ENCODE measurements around the gene WWP2.
"Not testable (repeated sequence)": the region's sequence is repeated elsewhere in the genome, so short reads cannot be mapped to it uniquely, and the experiment has no call there.

WWP2 gene

DNA sequence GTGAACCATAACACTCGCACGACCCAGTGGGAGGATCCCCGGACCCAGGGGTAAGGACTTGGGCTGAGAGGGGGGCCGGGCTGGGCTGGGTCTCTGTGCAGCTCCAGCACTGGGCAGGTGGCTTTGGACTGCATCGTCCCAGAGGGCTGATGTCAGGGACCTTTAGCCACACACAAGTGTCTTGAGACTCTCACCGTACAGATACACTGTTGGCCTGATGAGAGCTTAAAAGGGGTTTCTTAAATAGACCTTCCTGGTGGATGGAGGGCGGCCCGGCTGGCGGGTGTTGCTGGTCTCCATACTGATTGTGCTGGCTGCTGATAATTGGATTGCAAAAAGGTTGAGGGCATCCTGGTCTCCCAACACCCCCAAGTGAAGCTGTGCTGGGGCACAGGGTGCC, 167.3 kb downstream of the WWP2 start:
- DNase-seq, result no peak

DNA sequence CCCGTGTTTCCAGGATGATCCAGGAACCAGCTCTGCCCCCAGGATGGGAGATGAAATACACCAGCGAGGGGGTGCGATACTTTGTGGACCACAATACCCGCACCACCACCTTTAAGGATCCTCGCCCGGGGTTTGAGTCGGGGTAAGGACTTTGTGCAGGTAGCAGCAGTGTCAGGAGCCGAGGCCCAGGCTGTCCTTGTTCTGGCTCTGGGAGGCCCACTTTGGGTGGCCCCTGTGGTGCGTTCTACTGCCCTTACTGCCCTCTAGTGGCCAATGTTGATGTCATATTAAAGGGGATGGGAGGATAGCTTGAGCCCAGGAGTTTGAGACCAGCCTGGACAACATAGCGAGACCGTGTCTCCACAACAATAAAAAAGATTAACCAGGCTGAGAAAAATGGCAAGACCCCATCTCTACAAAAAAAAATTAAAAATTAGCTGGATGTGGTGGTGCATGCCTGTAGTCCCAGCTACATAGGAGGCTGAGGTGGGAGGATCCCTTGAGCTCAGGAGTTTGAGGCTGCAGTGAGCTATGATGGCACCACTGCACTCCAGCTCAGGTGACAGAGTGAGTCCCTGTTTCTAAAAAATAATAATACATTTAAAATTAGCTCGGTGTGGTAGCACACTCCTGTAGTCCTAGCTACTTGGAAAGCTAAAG, 168.1 kb downstream of the WWP2 start:
- no peak for DNase-seq

DNA sequence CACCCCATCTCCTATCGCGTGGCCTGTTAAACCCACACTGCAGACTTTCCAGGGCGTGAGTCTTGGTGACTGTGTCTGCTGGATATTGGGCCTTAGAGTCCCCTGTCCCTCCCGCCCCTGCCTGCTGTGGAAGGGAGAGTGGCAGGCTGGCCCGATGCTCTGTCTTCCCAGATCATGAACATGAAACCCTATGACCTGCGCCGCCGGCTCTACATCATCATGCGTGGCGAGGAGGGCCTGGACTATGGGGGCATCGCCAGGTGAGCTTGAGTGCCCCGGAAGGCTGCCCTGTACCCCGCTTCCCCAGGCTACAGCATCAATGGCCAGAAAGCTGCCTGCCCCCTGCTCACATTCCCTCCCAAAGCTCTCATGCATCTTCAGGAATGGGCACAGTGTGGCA, 169.5 kb downstream of the WWP2 start:
- DNase-seq, result no peak

DNA sequence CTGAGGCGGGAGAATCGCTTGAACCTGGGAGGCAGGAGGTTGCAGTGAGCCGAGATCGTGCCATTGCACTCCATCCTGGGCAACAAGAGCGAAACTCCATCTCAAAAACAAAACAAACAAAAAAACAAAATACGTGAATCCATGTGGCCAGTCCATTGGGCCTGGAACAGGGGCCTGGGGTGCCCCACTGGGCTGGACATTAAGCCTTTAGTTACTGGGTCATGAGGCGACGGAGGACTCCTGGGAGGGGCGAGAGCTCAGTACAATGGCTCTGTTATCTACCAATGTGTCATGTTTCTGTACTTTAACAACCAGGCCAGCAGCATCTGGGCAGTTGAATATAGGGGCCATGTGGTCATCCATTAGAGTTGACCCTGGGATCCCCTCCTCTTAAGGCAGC, 170.1 kb downstream of the WWP2 start:
- DNase-seq, result no peak

DNA sequence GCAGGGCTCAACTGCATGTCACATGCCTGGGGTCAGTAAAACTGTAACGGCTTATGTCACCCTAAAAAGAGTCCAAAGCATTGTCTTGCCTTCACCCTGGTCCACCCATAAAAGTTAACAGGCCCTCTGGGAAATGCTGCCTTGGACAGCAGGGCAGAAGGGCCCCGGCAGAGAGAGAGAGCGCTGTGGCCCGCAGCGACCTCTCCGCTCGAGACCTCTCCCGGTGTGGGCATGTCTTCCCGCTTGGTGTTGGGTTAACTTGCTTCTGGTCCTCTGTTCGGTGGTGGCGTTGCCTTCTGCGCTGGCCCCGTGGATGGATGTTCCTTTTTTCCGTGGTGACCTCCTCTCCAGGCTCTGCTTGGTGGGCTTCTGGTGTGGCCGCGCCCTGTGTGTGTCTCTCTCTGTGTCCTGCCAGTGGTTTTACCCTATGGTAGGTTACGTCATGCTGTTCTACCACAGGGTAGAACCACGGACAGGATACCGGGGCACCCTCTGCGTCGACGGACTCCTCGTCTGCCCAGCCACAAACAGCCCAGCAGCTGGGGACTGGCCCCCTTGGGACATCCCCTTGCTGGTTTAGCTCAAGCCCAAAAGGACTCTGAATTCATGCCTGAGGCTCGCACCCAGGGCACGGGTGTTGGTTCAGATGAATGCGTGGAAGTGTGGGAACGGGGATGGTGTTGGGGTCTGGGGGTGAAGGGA, 170.7 kb downstream of the WWP2 start:
- no peak for DNase-seq

DNA sequence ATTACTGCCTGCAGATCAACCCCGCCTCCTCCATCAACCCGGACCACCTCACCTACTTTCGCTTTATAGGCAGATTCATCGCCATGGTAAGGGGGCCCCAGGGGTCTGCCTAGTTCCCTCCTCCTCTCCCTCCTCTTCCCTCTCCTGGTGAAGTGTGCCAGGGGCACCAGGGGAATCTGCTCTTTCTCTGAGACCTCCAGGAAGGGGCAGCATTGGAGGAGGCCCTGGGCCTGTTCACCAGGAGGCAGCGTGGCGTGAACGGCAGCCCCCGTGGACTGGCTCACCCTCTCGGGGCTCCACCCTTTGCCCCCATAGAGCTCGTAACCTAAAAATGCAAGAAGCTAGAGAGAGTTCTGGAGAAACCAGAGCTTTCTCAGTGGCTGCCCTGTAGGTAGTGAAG, 171.9 kb downstream of the WWP2 start:
- no peak for DNase-seq

DNA sequence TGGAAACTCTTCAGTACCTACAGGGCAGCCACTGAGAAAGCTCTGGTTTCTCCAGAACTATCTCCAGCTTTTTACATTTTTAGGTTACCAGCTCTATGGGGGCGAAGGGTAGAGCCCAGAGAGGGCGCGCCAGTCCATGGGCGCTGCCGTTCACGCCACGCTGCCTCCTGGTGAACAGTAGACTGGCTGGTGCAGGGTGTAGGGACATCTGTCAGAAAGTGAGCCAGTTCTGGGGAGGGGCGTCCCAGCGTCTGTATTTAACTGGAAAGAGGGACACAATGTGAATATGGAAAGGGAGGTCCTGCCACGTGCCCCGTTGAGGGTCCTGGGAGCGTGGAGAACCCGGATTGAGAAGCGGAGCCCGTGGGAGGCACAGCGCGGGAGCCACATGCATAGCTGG, 172.6 kb downstream of the WWP2 start:
- no peak for DNase-seq

DNA sequence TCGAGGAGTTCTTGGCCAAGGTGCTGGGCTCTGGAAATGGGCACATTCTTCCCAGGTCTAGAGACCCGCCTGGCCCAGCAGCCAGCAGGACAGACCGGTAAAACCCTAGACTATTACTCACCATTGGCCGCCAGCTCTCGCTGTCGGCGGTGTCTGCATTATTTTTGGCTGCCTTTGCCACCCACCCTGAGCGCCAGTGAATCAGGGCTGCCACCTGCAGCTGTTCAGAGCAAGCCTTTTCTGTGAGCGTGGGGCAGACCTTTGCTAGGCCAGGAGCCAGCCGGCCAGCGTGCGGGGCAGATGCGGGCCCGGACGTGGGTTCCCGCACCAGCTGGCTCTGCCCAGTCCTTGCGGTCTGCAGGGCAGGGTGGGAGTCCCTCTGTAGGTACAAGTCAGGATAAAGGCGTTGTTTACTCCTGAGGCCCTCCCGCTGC, 173.2 kb downstream of the WWP2 start:
- DNase-seq, result no peak

DNA sequence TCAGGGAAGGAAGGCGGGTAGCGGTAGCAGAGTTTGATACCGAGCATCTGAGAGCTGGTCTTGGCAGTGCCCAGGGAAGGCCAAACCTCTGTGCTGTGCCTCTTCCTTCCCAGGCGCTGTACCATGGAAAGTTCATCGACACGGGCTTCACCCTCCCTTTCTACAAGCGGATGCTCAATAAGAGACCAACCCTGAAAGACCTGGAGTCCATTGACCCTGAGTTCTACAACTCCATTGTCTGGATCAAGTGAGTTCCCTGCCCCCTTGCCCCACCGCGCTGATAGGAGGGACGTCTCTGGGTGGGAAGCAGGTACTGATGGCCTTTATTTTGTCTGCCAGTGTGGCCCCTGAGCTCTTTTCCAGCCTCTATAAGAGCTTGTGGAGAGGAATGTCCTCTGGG, 173.6 kb downstream of the WWP2 start:
- no peak for DNase-seq

DNA sequence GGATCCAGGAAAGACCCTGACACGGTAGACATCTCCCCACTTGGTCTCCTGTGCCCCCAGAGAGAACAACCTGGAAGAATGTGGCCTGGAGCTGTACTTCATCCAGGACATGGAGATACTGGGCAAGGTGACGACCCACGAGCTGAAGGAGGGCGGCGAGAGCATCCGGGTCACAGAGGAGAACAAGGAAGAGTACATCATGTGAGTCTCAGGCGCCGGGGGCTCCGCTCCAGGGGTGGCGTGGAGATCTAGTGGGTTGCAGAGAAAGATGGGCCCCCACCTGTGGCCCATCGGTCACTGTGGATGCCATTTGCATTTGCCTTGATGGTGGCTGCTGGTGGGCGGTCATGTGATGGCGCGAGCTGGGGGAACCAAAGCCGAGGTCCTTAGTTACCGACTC, 174.1 kb downstream of the WWP2 start:
- DNase-seq, result no peak

DNA sequence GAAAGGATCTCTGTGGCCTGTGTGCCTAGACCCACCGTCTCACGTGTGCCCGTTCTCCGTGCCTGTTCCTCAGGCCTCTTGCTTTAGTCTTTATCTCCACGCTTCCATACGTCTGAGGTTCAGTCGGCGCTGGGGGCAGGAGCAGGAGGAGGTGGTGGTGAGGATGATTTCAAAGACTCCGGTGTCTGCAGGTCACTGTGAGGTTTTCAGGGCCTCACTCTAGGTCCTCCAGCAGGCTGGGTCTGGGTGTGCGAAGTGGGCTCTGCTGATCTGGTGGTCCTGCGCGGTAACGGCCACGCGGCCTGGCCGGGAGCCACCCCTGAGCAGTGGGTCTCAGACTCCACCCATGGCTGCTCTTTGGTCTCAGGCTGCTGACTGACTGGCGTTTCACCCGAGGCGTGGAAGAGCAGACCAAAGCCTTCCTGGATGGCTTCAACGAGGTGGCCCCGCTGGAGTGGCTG, 174.6 kb downstream of the WWP2 start:
- DNase-seq, result no peak

DNA sequence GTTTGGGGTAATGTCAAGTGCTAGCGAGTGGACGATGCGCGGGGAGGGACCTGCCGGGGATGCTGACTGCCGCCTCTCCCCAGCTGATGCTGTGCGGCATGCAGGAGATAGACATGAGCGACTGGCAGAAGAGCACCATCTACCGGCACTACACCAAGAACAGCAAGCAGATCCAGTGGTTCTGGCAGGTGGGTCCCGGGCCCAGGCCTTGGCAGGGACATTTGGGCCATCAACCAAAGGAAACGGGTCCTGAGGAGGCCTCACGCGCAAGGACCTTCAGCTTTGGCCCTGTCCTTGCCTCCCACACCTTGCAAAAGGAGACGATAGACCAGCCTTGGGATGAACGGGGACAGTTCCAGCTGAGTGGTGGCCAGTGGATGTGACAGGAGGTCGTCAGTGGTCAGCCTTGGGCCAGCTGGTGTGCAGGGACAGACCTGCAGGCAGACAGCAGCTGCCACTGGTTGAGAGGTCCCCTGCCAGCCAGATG, 175.4 kb downstream of the WWP2 start:
- DNase-seq, result no peak

DNA sequence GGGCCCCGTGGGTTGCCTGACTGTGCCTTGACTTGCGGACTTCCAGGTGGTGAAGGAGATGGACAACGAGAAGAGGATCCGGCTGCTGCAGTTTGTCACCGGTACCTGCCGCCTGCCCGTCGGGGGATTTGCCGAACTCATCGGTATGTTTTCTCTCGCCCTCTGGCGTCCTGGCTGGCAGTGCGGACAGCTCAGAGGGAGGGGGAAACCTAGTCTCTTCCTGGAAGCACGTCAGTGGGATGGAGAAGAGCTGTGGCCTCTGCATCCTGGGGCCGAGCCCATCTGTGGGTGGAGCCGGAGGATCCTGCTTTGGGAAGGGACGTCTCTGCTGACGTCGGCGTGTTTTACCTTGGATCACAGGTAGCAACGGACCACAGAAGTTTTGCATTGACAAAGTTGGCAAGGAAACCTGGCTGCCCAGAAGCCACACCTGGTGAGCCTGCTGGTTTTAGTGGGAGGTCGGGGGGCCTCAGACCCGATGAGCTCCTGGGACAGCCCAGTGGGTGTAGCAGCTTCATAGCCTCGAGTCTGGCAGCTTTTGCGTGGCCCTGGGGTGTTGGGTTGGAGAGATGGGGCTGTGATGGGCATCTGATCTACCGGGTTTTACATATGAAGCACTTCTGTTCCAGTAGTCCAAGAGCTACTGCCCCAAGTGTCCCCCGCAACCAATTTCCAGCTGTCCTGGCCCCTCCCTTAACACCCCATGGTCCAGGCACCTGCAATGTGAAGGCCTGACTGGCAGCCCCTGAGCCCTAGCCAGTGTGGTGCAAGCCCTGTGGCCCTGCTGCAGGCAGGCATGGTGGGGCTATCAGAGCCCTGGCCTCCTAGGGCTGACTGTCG, 177.1 kb downstream of the WWP2 start:
- no peak for DNase-seq

DNA sequence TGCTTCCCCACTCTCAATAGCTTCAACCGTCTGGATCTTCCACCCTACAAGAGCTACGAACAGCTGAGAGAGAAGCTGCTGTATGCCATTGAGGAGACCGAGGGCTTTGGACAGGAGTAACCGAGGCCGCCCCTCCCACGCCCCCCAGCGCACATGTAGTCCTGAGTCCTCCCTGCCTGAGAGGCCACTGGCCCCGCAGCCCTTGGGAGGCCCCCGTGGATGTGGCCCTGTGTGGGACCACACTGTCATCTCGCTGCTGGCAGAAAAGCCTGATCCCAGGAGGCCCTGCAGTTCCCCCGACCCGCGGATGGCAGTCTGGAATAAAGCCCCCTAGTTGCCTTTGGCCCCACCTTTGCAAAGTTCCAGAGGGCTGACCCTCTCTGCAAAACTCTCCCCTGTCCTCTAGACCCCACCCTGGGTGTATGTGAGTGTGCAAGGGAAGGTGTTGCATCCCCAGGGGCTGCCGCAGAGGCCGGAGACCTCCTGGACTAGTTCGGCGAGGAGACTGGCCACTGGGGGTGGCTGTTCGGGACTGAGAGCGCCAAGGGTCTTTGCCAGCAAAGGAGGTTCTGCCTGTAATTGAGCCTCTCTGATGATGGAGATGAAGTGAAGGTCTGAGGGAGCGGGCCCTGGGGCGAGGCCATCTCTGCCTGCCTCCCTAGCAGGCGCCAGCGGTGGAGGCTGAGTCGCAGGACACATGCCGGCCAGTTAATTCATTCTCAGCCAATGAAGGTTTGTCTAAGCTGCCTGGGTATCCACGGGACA, 177.9 kb downstream of the WWP2 start:
- DNase-seq, result no peak

DNA sequence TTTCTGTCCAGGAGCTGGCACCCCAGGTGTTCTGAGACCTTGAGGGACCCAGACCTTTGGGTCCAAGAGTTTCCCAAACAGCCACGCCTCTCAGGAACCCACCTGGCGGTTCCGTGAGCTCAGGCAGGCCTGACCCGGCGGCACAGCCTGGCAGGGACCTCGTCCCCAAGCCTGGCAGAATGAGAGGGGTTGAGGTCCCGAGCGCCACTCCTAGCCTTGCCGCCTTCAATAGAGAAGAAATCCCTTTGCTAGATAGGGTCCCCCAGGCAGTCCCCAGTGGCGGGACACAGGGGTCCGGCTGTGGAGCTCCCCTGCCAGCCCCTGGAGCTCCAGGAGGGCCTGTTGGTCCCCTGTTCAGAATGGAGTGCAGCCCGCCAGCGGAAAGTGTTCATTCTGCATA, 178.5 kb downstream of the WWP2 start:
- no peak for DNase-seq

DNA sequence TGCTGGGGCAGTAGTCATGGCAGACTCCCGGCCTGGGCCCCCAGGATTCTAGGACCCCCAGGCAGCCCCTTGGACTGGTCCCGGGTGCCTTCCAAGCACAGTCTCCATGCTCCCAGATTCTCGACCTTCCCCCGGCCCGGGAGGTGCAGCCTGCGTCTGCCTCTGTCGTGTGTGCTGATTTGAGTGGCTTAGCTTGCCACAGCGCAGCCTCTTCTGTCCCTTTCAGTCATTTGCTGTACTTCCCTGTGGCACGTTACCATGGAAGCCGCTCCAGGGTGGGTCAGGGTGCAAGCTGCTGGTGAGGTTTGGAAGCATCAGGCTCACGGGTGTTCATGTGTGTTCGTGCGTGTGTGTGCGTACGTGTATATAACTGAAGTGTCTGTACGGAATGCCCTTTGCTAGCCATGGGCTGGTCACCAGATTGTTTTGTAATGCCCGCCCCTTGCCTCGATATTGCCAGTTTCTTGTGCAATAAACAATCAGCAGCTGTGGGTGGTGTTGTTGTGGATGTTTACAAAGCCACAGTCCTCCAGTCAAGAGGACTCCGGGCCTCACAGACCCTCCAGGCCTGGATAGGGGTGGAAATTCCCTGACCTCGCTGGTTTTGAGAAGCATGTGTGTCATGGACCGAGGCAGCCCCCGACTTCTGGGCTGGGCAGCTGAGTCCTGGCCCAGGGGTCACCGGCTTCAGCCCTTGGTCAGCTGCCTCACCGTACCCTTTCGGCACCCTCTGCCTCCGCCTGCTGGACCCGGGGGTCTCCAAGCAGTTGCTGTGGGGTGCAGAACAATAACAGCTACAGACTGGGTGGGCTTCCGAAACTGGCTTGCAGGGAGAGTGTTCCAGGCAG, 179.3 kb downstream of the WWP2 start:
- DNase-seq, result no peak

DNA sequence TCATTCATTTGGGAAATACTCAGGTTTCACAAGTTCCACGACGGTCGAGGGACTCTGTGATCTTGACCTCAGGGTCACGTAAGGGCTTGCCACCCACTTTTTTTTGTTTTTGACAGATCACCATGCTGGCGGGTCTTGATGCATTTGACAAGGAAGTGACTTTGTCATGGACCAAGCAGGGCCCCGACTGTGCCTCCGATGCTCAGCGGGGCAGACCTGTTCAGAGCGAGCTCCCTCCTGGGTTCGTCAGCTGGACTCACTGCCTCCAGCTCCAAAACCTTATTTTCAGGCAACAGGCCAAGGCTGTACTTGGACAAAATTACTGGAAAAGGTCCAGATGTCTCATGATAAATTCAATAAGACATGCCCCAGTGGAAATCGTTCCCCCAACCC, 180.0 kb downstream of the WWP2 start:
- DNase-seq, result no peak

DNA sequence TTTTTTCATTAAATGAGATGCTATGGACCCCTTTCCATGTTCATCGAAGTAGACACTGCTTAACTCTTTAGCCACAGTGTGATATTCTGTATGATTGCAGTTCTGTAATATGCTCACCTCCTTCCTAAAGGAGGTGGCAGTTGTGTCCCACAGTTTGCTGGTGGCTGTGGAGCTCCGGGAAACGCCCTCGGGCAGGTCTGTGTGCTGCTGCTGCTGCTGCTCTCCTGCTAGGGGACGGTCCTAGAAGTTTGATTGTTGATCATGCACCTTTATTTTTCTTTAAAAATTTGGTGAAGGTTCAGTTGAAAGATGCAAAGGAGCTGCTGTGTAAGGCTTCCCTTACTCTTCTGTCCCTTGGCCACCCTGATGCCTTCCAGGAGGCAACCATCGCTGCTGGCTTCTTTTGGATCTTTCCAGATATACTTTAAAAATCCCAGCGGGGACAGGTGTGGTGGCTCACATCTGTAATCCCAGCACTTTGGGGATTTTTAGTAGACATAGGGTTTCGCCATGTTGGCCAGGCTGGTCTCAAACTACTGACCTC, 180.6 kb downstream of the WWP2 start:
- no peak for DNase-seq

DNA sequence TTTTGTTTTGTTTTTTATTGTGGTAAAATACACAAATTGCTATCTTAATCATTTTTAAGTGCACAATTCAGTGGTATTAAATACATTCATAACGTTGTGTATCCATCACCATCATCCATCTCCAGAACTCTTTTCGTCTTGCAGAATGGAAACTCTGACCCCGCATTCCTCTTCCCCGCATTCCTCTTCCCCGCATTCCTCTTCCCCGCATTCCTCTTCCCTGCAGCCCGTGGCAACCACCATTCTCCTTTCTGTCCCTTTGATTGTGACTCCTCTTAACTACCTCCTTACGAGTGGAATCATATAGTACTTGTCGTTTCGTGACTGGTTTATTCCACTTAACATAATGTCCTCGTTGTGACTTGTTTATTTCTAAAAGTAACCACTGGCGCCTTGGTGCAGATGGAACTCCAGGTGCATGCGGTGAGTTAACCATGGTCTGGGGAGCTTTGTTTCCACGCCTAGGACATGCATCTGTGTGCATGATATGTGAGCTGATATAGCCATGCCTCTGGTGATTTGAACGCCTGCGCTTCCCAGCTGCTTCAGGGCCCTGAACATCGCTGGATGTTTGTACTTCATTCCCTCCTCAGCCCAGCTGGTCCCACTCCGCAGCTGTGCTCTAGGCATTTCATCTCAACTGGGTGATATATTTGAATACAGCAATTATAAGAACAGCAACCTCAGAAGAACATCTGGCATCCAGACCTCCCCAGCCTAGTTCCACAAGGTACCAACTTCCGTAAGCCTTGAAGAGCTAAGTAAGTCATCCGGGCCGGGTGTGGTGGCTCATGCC, 181.3 kb downstream of the WWP2 start:
- not testable (repeated sequence) for DNase-seq

DNA sequence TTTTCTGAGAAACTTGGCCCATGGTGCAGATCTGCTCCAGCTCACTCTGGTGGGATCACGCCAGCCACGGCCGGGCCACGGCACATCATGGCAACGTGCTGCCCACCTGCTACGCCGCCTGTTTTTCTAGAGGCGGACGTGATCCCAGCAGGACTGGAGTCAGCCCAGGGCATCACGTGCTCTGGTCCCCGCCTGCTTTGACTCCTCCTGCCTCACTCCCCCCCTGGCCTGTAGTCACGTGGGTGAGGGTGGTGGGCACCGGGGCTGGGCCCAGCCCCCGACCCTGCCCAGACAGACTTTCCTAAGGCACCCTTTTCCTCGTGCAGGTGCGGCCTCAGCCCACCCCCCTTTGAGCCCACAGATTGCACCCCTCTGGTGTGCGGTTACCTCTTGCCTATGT, 188.3 kb downstream of the WWP2 start:
- not testable (repeated sequence) for DNase-seq
